Measurements from ENCODE around the gene TMEM170B.

GRCh38 chr6:11585426-11586016 lies 48.0 kb downstream of the TMEM170B start:
- TF ChIP-seq CTCF (IDR thresholded peaks at IDR 0.05), result peak; percentile 82
- no peak for TF ChIP-seq EZH2phosphoT487 (IDR thresholded peaks at IDR 0.05)

Measured in neural progenitor cell (in vitro differentiated cells).